CD4-positive, alpha-beta T cell treated with Interleukin-15 for 4 hours (primary cell): ENCODE results near the gene LRRC63.

Source experiments
- DNase-seq: peaks from one replicate; pipeline ENCODE4 v3.0.0-alpha.2; 2020; ENCODE audit warnings: low spot score

The LRRC63 gene

DNA sequence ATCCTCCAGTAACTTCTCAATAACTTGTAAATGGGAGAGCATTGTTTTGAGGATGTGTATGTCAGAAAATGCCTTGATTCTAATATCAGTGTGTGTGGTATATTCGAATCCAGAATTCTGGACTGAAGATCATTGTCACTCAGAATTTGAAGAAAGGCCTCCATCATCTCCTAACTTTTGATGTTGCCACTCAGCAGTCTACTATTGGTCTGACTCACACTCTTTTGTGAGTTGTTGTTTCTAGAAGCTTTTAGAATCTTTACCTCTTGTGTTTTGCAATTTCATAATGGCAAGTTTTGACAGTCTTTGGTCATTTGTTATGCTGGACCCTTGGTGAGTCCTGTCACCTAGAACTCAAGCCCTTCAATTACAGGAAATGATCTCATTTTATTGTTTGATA is 98.3 kb downstream of the LRRC63 start:
- DNase-seq = no peak

DNA sequence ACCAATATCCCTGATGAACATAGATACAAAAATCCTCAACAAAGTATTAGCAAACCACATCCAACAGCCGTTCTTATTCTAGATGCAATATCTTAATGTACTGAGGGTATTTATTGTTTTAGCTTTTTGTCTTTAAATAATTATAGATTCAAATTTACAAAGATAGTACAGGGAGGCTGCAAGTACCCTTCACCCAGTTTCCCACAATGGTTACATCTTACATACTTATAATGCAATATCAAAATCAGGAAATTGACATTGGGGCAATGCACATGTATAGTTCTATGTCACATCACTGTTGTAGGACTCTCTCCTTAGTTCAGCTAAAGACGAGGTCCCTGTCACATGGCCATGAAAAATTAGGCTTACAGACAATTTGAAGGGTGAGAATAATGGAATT is 99.5 kb downstream of the LRRC63 start:
- no peak for DNase-seq

DNA sequence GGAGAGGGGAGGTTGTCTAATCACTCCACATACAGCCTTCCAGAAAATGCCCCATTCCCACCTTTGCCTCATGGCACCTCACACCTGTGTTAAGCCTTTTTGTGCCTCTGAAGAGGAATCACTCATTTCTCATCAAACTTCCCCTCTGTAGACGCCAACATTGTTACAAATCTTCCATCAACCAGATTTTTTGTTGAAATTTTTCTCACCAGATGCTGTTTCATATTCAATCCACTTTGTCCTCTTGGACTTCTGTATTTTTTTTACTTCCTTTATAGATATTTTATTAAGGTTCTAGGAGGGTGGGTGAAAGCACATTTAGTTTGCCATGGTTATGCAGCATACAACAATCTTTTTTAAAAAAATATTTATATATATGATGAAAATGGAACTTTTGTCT is 101.3 kb downstream of the LRRC63 start:
- no peak for DNase-seq

DNA sequence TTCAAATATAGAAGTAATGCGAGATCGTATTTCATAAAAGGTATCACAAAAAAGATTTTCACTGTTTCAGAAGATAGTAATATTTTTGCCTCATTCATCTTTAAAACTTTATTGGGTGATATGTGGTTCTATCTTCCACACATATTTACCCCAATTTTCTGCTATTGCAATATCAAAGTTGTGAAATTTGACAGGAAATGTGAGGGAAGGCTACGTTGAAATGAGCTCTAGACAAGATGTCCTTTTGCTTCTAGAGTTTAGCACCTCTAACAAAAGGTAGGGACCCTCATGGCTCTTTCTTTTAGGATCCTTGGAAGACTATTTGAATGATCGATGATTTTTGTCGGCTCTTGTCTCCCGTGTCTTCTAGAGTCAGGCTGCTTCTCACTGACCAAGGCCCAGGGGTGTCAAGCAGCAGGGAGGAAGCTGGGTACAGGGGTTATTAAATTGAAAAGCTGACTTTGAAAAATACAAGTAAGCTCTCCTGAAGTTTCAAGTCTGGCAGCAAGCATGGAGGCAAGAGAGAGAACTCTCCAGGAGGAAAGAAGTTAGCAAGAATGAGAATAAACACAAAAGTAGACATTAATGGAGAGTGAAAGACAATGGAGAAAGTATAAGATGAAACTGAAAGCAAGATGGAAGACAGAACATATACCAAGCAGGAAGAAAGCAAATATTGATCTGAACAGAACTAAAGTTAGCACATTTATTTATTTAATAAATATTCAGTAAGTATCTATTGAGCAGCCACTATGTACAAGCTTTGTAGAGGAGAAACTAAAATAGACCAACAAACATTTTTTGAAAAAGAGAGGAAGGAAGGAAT is 101.9 kb downstream of the LRRC63 start:
- DNase-seq = no peak

GRCh38 chr13:46314587-46314986 is 102.9 kb downstream of the LRRC63 start:
- no peak for DNase-seq

DNA sequence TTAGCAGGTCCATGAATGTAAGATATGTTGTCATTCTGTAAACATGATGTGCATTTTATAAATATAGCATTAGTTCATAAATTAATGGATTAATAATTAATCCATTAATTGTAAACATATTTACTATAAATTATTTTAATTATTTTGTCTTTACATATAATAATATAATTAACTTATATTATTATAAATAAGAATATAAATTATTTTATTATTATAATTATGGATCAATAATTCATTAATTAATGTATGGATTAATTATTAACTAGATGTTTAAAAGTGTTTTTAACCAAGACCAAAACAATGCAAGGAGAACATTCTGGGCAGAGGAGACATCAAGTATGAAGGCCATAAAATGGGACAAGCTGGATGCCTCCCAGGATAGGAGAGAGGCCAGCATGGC is 103.3 kb downstream of the LRRC63 start:
- DNase-seq = no peak

DNA sequence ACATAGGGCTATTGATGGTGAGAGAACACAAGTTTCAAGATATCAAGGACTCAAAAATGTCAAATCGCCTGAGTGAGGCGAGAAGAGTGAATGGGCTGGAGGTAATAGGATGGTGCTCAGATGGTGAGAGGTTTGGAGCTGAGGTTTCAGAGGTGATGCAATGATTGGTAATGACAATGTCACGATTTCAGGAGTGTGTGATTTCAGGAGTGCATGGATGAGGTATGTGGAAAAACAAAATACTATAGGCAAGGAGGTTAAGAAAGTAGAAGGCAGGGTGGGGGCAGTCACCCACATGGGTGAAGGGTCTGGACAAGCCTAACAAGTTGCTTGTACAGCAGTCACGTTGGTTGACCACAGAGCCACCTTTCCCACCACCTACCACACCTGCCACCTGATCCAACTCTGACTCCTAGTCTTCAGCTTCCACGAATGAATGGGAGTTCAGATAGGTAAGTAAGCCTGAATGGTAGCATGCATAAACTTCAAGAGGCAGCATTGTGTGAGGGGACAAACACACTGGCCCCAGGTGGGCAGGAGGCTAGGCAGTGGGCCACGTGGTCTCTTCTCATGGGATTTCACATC is 103.9 kb downstream of the LRRC63 start:
- no peak for DNase-seq

DNA sequence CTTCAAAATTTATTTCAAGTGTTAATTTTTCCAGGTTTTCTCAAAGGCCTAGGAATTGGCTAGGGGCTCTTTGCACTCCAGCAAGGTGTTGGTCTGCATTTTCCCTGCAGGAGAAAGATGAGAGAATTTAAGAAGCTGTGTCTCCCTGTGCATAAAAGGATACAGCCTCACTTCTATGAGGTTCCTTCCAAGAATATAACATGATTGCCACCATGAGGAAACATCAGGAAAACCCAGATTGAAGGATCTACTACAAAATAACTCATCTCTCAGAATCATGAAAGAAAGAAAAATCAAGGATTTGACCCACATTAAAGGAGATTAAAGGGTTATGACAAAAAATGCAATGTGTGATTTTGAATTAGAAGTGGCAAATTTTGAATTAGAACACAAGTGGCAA is 105.4 kb downstream of the LRRC63 start:
- no peak for DNase-seq

DNA sequence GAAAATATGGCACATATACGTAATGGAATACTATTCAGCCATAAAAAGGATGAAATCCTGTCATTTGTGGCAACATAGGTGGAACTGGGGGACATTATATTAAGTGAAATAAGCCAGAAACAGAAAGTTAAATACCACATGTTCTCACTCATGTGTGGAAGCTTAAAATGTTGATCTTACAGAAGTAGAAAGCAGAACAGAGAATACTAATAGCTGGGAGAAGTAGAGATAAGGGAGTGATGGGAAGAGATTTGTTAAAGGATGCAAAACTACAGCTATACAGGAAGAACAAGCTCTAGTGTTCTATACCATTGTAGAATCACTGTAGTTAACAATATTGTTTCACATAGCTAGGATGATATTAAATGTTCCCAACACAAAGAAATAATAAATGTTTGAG is 107.3 kb downstream of the LRRC63 start:
- DNase-seq = no peak

GRCh38 chr13:46320406-46320805 is 108.7 kb downstream of the LRRC63 start:
- DNase-seq = no peak

GRCh38 chr13:46320821-46321220 is 109.1 kb downstream of the LRRC63 start:
- no peak for DNase-seq

DNA sequence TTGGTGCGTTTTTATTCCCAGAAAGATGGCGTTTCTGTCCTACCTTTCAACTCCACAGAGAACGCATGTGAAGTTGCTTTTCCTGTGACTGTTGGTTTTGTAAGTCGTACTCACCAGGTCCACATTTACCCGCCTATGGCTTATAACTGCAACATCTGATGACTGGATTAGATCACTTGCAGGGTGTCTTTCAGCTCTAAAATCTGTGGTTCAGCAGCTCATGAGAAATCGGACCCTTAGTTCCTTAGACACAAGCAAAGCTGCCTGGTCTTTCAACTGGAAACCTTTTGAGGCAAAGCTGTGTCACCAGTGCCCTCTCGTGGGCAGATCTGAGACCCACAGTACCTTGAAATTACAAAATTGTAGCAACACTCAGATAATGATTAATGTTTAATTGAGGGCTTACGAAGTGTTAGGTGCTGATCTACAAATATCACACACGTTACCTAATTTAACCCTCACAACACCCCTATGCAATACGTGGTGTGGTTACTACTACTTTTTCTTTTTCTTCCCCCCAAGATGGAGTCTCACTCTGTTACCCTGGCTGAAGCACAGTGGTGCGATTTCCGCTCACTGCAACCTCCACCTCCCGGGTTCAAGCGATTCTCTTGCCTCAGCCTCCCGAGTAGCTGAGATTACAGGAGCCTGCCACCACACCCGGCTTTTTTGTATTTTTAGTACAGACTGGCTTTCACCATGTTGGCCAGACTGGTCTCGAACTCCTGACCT is 109.9 kb downstream of the LRRC63 start:
- DNase-seq = peak; percentile 77

- no peak for DNase-seq
Observed at GRCh38 chr13:46324976-46325375, 113.2 kb downstream of the LRRC63 start.
